HG02763 (cell line): ENCODE measurements around the gene SLC24A4.

ENCODE experiments used
- ATAC-seq: cut with Tn5 transposase; IDR thresholded peaks from one replicate; pipeline ENCODE4 v1.9.1; 2021; ENCODE audit warnings: mild to moderate bottlenecking, moderate library complexity; ENCODE audit not compliant: unreplicated experiment

The SLC24A4 gene

GRCh38 chr14:92471919-92472318 is 149.0 kb downstream of the SLC24A4 start:
- ATAC-seq = no peak

GRCh38 chr14:92472860-92473259 is 149.9 kb downstream of the SLC24A4 start:
- ATAC-seq = no peak

- no peak for ATAC-seq
Measured at GRCh38 chr14:92473261-92473968, 150.4 kb downstream of the SLC24A4 start.

GRCh38 chr14:92473969-92474535 is 151.1 kb downstream of the SLC24A4 start:
- no peak for ATAC-seq

- no peak for ATAC-seq
Measured at GRCh38 chr14:92475037-92475436, 152.1 kb downstream of the SLC24A4 start.

- ATAC-seq = no peak
Measured at GRCh38 chr14:92475451-92476187, 152.7 kb downstream of the SLC24A4 start.

- ATAC-seq = no peak
Measured at GRCh38 chr14:92480856-92481255, 157.9 kb downstream of the SLC24A4 start.

- no peak for ATAC-seq
Measured at GRCh38 chr14:92481386-92481785, 158.4 kb downstream of the SLC24A4 start.

GRCh38 chr14:92481811-92482555 is 159.0 kb downstream of the SLC24A4 start:
- ATAC-seq = no peak

- no peak for ATAC-seq
Measured at GRCh38 chr14:92482621-92483319, 159.8 kb downstream of the SLC24A4 start.

- ATAC-seq = no peak
Measured at GRCh38 chr14:92484132-92484823, 161.3 kb downstream of the SLC24A4 start.

GRCh38 chr14:92486881-92487280 is 163.9 kb downstream of the SLC24A4 start:
- ATAC-seq = no peak

- no peak for ATAC-seq
Measured at GRCh38 chr14:92487513-92488133, 164.7 kb downstream of the SLC24A4 start.

GRCh38 chr14:92489394-92490238 is 166.7 kb downstream of the SLC24A4 start:
- ATAC-seq = no peak

GRCh38 chr14:92490239-92490959 is 167.4 kb downstream of the SLC24A4 start:
- no peak for ATAC-seq

GRCh38 chr14:92491782-92492181 is 168.8 kb downstream of the SLC24A4 start:
- no peak for ATAC-seq

GRCh38 chr14:92492258-92492657 is 169.3 kb downstream of the SLC24A4 start:
- ATAC-seq = no peak

- no peak for ATAC-seq
Measured at GRCh38 chr14:92493024-92493423, 170.1 kb downstream of the SLC24A4 start.
